ENCODE measurements around the gene ZNF229. TPM values are rescaled to one million over a fixed set of nuclear protein-coding genes. Genes with fewer than 3 reads are reported as not detected.

ZNF229 gene
- total RNA-seq, result 8.4 TPM
- polyA plus RNA-seq (ENCODE audit: insufficient read depth, low read depth, low replicate concordance), result 2.0 TPM
- long read RNA-seq, donor 1, result 0 reads
- long read RNA-seq, donor 2, full-length matches to known transcripts, result 1 of 1 reads
- long read RNA-seq, donor 2, partial matches to known transcripts, result 0 of 1 reads
- long read RNA-seq, donor 2, other reads (novel, unspliced or antisense), result 0 of 1 reads
- long read RNA-seq, donor 3, full-length matches to known transcripts, result 1 of 1 reads
- long read RNA-seq, donor 3, partial matches to known transcripts, result 0 of 1 reads
- long read RNA-seq, donor 3, other reads (novel, unspliced or antisense), result 0 of 1 reads
- long read RNA-seq, donor 4, full-length matches to known transcripts, result 1 of 1 reads
- long read RNA-seq, donor 4, partial matches to known transcripts, result 0 of 1 reads
- long read RNA-seq, donor 4, other reads (novel, unspliced or antisense), result 0 of 1 reads
- long read RNA-seq, donor 5, result 0 reads
- long read RNA-seq, donor 6, full-length matches to known transcripts, result 1 of 1 reads
- long read RNA-seq, donor 6, partial matches to known transcripts, result 0 of 1 reads
- long read RNA-seq, donor 6, other reads (novel, unspliced or antisense), result 0 of 1 reads
- long read RNA-seq, donor 7, full-length matches to known transcripts, result 1 of 6 reads
- long read RNA-seq, donor 7, partial matches to known transcripts, result 0 of 6 reads
- long read RNA-seq, donor 7, other reads (novel, unspliced or antisense), result 5 of 6 reads
- long read RNA-seq, donor 8, result 0 reads
- long read RNA-seq, donor 9, result 0 reads
- long read RNA-seq, donor 10, full-length matches to known transcripts, result 2 of 2 reads
- long read RNA-seq, donor 10, partial matches to known transcripts, result 0 of 2 reads
- long read RNA-seq, donor 10, other reads (novel, unspliced or antisense), result 0 of 2 reads

DNA sequence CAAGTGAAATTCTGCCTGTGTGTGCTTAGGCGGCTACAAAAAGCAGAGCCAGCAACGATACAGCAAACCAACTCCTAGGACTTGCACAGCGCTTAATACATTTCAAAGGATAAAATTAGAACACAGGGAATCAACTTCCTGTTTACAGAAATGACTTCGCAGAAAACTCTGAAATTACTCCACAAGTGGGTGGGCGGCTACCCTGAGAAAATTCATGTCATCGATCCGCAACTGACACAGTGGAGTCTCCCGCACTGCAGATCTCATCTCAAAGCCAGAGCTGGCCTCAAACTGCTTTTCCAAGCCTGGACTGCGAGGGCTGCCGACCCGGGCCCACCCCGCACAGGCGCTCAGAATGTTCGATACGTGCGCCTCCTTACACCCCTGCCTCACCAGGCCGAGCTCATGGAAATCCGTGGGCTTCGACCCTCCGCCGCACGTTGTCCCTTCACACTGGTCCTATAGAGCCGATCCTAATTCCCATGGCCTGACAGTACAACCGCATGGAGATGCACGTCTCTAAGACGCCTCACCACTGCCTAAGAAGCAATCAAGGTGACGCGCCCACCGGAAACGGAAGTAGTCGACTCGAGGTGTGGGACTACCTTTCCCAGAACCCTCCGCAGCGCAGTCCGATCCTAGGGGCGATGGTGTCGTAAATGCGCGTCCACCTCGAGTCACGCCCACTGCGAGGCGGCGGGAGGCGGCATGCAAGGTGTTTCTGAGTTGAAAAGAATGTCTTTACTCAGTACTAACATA lies at the start of gene ZNF229:
ZNF229 (minus strand) TSS at position 557 of the 759 bp plus-strand sequence. CDS start 5,625 bp downstream, outside the sequence.
- H3K4me3 ChIP-seq (ENCODE audit: low read length in 3 of 3), result peak within 1 kb of the TSS; percentile 86 to 93 (median 89)
- TF ChIP-seq, protein P1, sequence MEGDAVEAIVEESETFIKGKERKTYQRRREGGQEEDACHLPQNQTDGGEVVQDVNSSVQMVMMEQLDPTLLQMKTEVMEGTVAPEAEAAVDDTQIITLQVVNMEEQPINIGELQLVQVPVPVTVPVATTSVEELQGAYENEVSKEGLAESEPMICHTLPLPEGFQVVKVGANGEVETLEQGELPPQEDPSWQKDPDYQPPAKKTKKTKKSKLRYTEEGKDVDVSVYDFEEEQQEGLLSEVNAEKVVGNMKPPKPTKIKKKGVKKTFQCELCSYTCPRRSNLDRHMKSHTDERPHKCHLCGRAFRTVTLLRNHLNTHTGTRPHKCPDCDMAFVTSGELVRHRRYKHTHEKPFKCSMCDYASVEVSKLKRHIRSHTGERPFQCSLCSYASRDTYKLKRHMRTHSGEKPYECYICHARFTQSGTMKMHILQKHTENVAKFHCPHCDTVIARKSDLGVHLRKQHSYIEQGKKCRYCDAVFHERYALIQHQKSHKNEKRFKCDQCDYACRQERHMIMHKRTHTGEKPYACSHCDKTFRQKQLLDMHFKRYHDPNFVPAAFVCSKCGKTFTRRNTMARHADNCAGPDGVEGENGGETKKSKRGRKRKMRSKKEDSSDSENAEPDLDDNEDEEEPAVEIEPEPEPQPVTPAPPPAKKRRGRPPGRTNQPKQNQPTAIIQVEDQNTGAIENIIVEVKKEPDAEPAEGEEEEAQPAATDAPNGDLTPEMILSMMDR (IDR thresholded peaks at IDR 0.05; ENCODE audit: borderline replicate concordance, extremely low read depth, insufficient read depth), result no peak
- H3K9ac ChIP-seq (ENCODE audit: low read length in 3 of 3), result peak within 1 kb of the TSS in 2 of 3 donors; percentile 59 to 85
- intact Hi-C loops (cut with DNase I), result no loop called here
- H3K9me3 ChIP-seq (ENCODE audit: control insufficient read depth in 2 of 3, insufficient read depth in 1 of 3, low read length in 3 of 3), result peaks cover 0 to 28% (median 8%) of the 10 kb centered on the region in 3 donors
- H3K4me1 ChIP-seq (ENCODE audit: control insufficient read depth in 2 of 3, insufficient read depth in 2 of 3, low read depth in 1 of 3, low read length in 3 of 3), result peaks cover 0 to 4% (median 0%) of the 10 kb centered on the region in 3 donors
- no peak for FAIRE-seq
- no peak within 1 kb of the TSS for H3K27ac ChIP-seq (ENCODE audit: low read depth in 2 of 2, low read length in 2 of 2)
- no peaks in the 10 kb centered on the region for H3K27me3 ChIP-seq (ENCODE audit: control insufficient read depth, insufficient read depth, low read length)
- H3K36me3 ChIP-seq (ENCODE audit: control insufficient read depth in 2 of 3, insufficient read depth in 3 of 3, low read length in 3 of 3), result peaks cover 2 to 7% (median 3%) of the 10 kb centered on the region in 3 donors
- peak; percentile 92 to 98 (median 94) for DNase-seq

DNA sequence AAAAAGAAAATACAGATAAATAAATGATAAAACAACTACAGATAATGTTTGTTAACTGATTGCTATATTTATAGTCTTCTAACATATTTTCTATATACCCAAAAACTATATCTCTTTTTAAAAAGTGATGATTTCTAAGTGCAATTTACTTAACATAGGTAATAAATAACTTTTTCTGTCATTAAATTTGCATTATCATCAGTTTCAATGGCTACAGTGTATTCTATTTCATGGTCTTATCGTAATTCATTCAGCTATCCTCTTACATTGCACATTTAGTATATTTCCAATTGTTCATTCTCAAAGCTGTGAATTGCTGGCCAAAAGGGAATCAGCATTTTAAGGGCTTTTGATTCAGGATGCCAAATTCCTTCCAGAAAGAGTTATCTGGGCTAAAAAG lies 48.4 kb upstream of the ZNF229 start:
- DNase-seq, result no peak

More for the DNA sequence above, 48.4 kb upstream of the ZNF229 start:
- Histone ChIP-seq H3K9ac (ENCODE audit: low read length in 3 of 3) (no peak overlapping the region), H3K9me3 (ENCODE audit: control insufficient read depth in 2 of 3, insufficient read depth in 1 of 3, low read length in 3 of 3) (peaks cover 9 to 43% (median 26%) of the 10 kb centered on the region in 3 donors), H3K27ac (ENCODE audit: low read depth in 2 of 2, low read length in 2 of 2) (no peak overlapping the region), H3K4me3 (ENCODE audit: low read length in 3 of 3) (no peak overlapping the region), H3K4me1 (ENCODE audit: control insufficient read depth in 2 of 3, insufficient read depth in 2 of 3, low read depth in 1 of 3, low read length in 3 of 3) (peaks cover 0 to 15% (median 0%) of the 10 kb centered on the region in 3 donors), H3K36me3 (ENCODE audit: control insufficient read depth in 2 of 3, insufficient read depth in 3 of 3, low read length in 3 of 3) (peaks cover 21 to 37% (median 36%) of the 10 kb centered on the region in 3 donors), H3K27me3 (ENCODE audit: control insufficient read depth, insufficient read depth, low read length) (no peaks in the 10 kb centered on the region)
- FAIRE-seq, result no peak
- TF ChIP-seq, protein P1 (IDR thresholded peaks at IDR 0.05; ENCODE audit: borderline replicate concordance, extremely low read depth, insufficient read depth), result no peak
- intact Hi-C loops (cut with DNase I), result no loop called here

All from kidney (tissue), 22 donors.